ENCODE data around the gene IFITM1. TPM values are rescaled to one million over a fixed set of nuclear protein-coding genes. Genes with fewer than 3 reads are reported as not detected.

Gene IFITM1
- total and polyA plus RNA-seq, 3 experiments from 2014 or later, result 70.7 to 2,153 (median 75.9) TPM

DNA sequence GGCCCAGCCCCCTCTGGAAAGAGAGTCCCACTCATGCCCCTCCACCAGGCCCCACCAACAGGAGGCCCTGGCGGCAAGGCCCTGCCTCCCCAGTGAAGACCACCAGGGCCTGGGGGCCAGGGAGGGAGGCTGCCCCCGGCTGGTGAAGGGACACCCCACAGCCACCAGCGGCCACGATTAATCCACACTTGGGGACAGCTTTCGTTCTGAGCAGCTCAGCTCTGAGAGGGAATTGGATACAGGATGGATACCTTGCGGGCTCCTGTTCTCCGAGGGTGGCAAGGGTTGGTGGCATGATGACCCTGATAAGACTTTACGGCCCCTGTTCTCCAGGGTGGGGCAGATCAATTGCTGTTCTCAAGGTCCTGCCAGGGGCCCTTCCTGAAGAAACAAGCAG, 42.5 kb upstream of the IFITM1 start:
- H3K4me1 ChIP-seq (ENCODE audit: insufficient read depth, low read length), result peaks cover 22% of the 10 kb centered on the region
- peaks cover 30 to 43% (median 31%) of the 10 kb centered on the region in 3 donors for H3K4me1 Mint-ChIP-seq
- no peak overlapping the region for H3K4me3 Mint-ChIP-seq
- CTCF ChIA-PET, result interaction anchor here (1.1 to 2.6 kb wide), 2 partner anchors 9 to 20 kb away, joined by 7 to 13 read pairs; no protein-coding TSS in a partner anchor
- no peaks in the 10 kb centered on the region for H3K36me3 ChIP-seq (ENCODE audit: insufficient read depth, low read length)
- no peaks in the 10 kb centered on the region for H3K27me3 ChIP-seq (ENCODE audit: insufficient read depth, low read length, poor library complexity, severe bottlenecking)
- POLR2A ChIA-PET, result interaction anchor here (0.6 to 1.7 kb wide), 3 partner anchors 9 to 18 kb away, joined by 4 to 8 read pairs (median 5); partner anchors contain the start of gene PGGHG
- DNase-seq, result no peak
- H3K4me3 ChIP-seq (ENCODE audit: low read length), result no peak overlapping the region
- H3K27me3 Mint-ChIP-seq, result peaks cover 0 to 2% of the 10 kb centered on the region in 2 donors
- no peak overlapping the region for H3K27ac ChIP-seq (ENCODE audit: low read depth, low read length)
- H3K36me3 Mint-ChIP-seq, result peaks cover 0 to 4% (median under 1%) of the 10 kb centered on the region in 3 donors
- H3K9me3 Mint-ChIP-seq, result peaks cover 0 to 3% (median 0%) of the 10 kb centered on the region in 5 donors
- peak overlapping the region in 2 of 8 donors; percentile 51 to 83 for H3K27ac Mint-ChIP-seq
- H3K9me3 ChIP-seq (ENCODE audit: low read length), result no peaks in the 10 kb centered on the region

DNA sequence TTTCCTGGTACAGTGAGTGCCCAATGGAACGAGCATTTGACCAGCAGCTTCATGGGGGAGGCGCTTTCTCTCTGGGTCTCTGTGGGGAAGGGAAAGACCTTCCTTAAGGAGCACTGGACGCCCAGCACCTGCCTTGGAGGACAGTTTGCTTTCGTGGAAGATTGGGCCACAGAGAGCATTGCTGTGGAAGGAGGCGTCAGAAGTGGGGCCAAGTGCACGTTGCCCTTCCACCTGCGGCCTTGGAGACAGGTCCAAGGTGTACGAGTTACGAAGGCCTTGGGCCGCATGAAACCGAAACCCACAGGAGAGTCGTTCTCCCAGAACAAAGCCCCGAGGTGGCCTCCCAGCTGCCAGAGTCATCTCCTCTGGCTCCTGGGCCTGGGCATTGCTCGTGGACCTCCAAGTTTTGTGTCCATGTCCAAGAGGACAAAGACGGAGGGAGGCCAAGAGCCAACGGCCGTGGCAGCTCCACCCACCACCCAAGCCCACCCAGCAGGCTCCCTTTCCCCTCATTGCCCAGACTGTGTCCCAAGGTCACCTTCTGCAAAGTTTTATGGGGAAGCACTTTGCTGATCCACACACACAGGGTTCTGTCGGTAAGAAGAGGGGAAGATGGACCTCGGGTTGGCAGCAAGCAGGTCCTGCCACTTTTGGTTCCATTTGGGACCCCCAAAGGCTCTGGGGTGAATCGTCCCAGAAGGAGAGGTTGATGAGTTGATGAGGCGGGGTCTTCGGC, 41.5 kb upstream of the IFITM1 start:
- H3K27me3 ChIP-seq (ENCODE audit: insufficient read depth, low read length, poor library complexity, severe bottlenecking), result no peaks in the 10 kb centered on the region
- no peaks in the 10 kb centered on the region for H3K36me3 ChIP-seq (ENCODE audit: insufficient read depth, low read length)
- peaks cover 22% of the 10 kb centered on the region for H3K4me1 ChIP-seq (ENCODE audit: insufficient read depth, low read length)
- ChIA-PET POLR2A (interaction anchor here (0.6 to 1.7 kb wide), 3 partner anchors 8 to 17 kb away, joined by 4 to 8 read pairs (median 5); partner anchors contain the start of gene PGGHG), CTCF (interaction anchor here (1.0 to 2.6 kb wide), 3 partner anchors 8 to 22 kb away, joined by 3 to 13 read pairs (median 7); no protein-coding TSS in a partner anchor)
- H3K9me3 Mint-ChIP-seq, result peaks cover 0 to 4% (median 0%) of the 10 kb centered on the region in 5 donors
- peak overlapping the region in 2 of 8 donors; percentile 35 to 79 for H3K27ac Mint-ChIP-seq
- no peak overlapping the region for H3K4me3 Mint-ChIP-seq
- no peaks in the 10 kb centered on the region for H3K9me3 ChIP-seq (ENCODE audit: low read length)
- H3K27ac ChIP-seq (ENCODE audit: low read depth, low read length), result no peak overlapping the region
- H3K4me1 Mint-ChIP-seq, result peaks cover 26 to 40% (median 29%) of the 10 kb centered on the region in 3 donors
- peaks cover 0 to 2% of the 10 kb centered on the region in 2 donors for H3K27me3 Mint-ChIP-seq
- H3K4me3 ChIP-seq (ENCODE audit: low read length), result no peak overlapping the region
- no peak for DNase-seq
- peaks cover 3 to 7% (median 6%) of the 10 kb centered on the region in 3 donors for H3K36me3 Mint-ChIP-seq

DNA sequence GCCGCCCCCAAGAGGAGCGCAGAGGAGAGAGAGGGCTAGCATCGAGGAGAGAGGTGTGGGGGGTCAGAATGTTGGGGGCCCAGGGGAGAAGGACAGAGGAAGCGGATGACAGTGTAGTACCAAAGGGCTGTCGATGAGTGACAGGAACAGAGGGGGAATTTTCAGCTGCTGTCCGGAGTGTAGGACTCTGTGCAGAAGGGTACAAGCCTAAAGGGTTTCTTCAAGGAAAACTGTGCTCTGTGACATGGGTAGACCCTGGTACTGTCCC, 41.0 kb upstream of the IFITM1 start:
- Histone ChIP-seq H3K36me3 (ENCODE audit: insufficient read depth, low read length) (no peaks in the 10 kb centered on the region), H3K27ac (ENCODE audit: low read depth, low read length) (no peak overlapping the region), H3K4me3 (ENCODE audit: low read length) (no peak overlapping the region), H3K4me1 (ENCODE audit: insufficient read depth, low read length) (peaks cover 21% of the 10 kb centered on the region), H3K9me3 (ENCODE audit: low read length) (no peaks in the 10 kb centered on the region), H3K27me3 (ENCODE audit: insufficient read depth, low read length, poor library complexity, severe bottlenecking) (no peaks in the 10 kb centered on the region)
- Mint-ChIP-seq H3K27me3 (peaks cover 0 to 2% of the 10 kb centered on the region in 2 donors), H3K4me3 (no peak overlapping the region), H3K27ac (peak overlapping the region in 1 of 8 donors; percentile 25), H3K36me3 (peaks cover 3 to 7% (median 7%) of the 10 kb centered on the region in 3 donors), H3K9me3 (peaks cover 0 to 4% (median 0%) of the 10 kb centered on the region in 5 donors), H3K4me1 (peaks cover 25 to 40% (median 32%) of the 10 kb centered on the region in 3 donors)
- ChIA-PET POLR2A (no interaction called here), CTCF (interaction anchor here (1.0 kb wide), 1 partner anchor 11 kb away, joined by 3 read pairs; no protein-coding TSS in a partner anchor)
- DNase-seq, result no peak

DNA sequence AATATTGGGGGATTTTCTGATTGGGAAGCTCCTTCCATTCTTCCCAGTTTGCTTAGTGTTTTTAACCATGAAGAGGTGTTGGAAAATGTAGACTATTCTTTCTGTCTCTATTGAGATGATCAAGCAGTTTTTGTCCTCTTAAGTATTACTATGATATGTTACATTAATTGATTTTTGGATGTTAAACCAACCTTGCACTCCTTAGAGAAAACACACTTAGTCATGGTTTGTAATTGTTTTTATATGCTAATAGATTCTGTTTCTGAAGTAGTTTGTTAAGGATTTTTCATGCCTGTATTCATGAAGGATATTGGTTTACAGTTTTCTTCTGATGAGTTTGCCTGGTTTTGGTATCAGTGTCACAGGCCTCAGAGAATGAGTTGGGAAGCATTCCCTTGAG, 37.6 kb upstream of the IFITM1 start:
- no peak overlapping the region for H3K27ac ChIP-seq (ENCODE audit: low read depth, low read length)
- no peaks in the 10 kb centered on the region for H3K9me3 ChIP-seq (ENCODE audit: low read length)
- ChIA-PET POLR2A (interaction anchor here (1.1 kb wide), 1 partner anchor 11 kb away, joined by 4 read pairs; no protein-coding TSS in a partner anchor), CTCF (interaction anchor here (1.3 to 2.3 kb wide), 2 partner anchors 25 to 53 kb away, joined by 4 to 9 read pairs; no protein-coding TSS in a partner anchor)
- no peak for DNase-seq
- peaks cover 30% of the 10 kb centered on the region for H3K4me1 ChIP-seq (ENCODE audit: insufficient read depth, low read length)
- Mint-ChIP-seq H3K36me3 (peaks cover 3 to 9% (median 7%) of the 10 kb centered on the region in 3 donors), H3K4me1 (peaks cover 19 to 33% (median 25%) of the 10 kb centered on the region in 3 donors), H3K4me3 (peak overlapping the region in 1 of 7 donors; percentile 70), H3K9me3 (peaks cover 0 to 4% (median 2%) of the 10 kb centered on the region in 5 donors), H3K27ac (peak overlapping the region in 3 of 8 donors; percentile 29 to 37 (median 32)), H3K27me3 (no peaks in the 10 kb centered on the region)
- no peaks in the 10 kb centered on the region for H3K36me3 ChIP-seq (ENCODE audit: insufficient read depth, low read length)
- H3K4me3 ChIP-seq (ENCODE audit: low read length), result no peak overlapping the region
- H3K27me3 ChIP-seq (ENCODE audit: insufficient read depth, low read length, poor library complexity, severe bottlenecking), result no peaks in the 10 kb centered on the region

DNA sequence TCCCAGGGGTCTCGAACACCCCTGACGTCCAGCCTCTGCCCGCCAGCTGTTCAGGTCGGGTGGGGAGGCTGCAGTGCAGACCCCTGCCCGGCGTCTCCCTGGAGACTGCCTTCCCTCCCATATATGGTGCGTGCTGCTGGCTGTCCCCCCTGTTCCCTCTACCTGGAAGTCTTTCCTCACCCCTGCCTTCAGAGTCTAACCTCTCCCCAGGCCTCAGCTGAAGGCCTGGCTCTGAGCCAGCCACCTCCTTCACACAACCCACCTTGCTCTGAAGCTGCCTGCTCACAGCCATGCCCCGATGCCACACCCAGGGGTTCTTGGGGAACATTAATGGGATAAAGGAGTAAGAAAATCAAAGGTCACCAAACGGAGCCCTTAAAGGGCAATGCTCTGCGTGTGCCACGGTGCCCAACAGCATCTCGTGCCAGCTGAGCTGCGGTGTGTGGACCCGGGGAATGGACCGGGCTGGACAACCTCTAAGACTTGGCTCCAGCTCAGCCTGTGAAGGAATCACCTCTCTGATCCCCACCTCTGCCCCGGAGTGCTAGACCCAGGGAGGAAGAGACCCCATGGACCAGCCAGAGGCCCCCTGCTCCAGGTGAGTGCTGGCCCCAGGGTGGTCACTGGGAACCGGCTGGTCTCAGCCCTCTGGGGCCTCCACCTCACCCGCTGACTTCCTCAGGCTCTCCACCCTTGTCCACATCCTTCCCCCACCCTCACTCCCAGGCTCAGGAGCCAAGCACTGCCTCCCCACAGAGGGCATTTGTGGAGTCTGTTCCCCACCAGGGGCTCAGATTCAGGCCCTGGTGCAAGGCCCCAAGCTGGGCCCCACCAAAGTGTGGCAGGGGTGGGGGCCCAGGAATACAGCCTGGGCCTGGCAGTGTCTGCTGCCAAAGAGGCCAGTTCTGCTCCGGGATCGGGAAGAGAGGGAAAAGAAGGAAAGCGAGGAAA, 35.6 kb upstream of the IFITM1 start, which contains the start of gene NLRP6:
NLRP6 (plus strand) TSS at position 407 of the 951 bp plus-strand sequence; CDS start at position 570, 163 bp downstream.
- Histone ChIP-seq H3K4me1 (ENCODE audit: insufficient read depth, low read length) (peaks cover 47% of the 10 kb centered on the region), H3K27ac (ENCODE audit: low read depth, low read length) (no peak within 1 kb of the TSS), H3K4me3 (ENCODE audit: low read length) (peak within 1 kb of the TSS; percentile 50), H3K9me3 (ENCODE audit: low read length) (no peaks in the 10 kb centered on the region), H3K27me3 (ENCODE audit: insufficient read depth, low read length, poor library complexity, severe bottlenecking) (no peaks in the 10 kb centered on the region), H3K36me3 (ENCODE audit: insufficient read depth, low read length) (no peaks in the 10 kb centered on the region)
- CTCF ChIA-PET, result interaction anchor here (1.3 to 7.0 kb wide), 5 partner anchors 11 to 84 kb away, joined by 3 to 58 read pairs (median 7); no protein-coding TSS in a partner anchor
- DNase-seq, result peak in 1 of 5 donors; percentile 15
- Mint-ChIP-seq H3K9me3 (peaks cover 0 to 4% (median 2%) of the 10 kb centered on the region in 5 donors), H3K27me3 (no peaks in the 10 kb centered on the region), H3K27ac (peak within 1 kb of the TSS; percentile 35 to 91 (median 75)), H3K36me3 (peaks cover 6 to 23% (median 12%) of the 10 kb centered on the region in 3 donors), H3K4me1 (peaks cover 36 to 48% (median 44%) of the 10 kb centered on the region in 3 donors), H3K4me3 (peak within 1 kb of the TSS; percentile 60 to 87 (median 80))
- POLR2A ChIA-PET, result interaction anchor here (0.8 to 4.6 kb wide), 6 partner anchors 9 to 71 kb away, joined by 4 to 71 read pairs (median 12); partner anchors contain the start of genes BET1L and RIC8A

DNA sequence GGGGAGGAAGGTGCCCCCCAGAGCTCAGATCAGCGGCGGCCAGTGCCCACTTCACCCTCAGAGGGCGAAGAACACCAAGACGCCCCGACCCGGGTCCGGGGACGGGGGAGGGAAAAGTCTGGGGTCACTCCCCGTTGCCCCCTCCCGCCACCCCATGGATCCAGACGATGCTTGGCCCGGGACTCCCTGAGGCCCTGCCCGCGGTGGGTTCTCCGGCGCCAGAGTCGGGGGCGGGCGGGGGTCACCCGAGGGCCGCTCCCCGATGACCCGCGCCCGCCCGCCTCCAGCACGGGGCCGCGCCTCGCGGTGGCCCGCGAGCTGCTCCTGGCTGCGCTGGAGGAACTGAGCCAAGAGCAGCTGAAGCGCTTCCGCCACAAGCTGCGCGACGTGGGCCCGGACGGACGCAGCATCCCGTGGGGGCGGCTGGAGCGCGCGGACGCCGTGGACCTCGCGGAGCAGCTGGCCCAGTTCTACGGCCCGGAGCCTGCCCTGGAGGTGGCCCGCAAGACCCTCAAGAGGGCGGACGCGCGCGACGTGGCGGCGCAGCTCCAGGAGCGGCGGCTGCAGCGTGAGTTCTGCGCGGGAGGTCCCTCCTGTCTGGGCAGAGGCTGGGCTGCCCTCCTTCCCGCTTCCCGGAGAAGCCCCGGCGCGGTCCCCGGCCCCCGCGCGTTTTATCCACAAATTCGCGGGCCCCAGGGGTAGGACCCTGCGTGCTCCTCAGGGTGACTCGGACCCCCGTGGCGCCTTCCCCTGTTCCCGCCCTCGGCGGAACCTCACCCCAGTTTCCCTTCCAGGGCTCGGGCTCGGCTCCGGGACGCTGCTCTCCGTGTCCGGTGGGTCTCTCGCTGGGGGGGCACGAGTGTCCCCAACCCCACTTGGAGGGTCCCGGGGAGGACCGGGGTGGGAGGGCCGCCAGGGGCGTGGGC, 34.5 kb upstream of the IFITM1 start:
- peaks cover 47% of the 10 kb centered on the region for H3K4me1 ChIP-seq (ENCODE audit: insufficient read depth, low read length)
- no peak overlapping the region for H3K27ac ChIP-seq (ENCODE audit: low read depth, low read length)
- Mint-ChIP-seq H3K4me3 (peak overlapping the region; percentile 51 to 87 (median 80)), H3K9me3 (peaks cover 0 to 4% (median 2%) of the 10 kb centered on the region in 5 donors), H3K4me1 (peaks cover 42 to 56% (median 50%) of the 10 kb centered on the region in 3 donors), H3K27ac (peak overlapping the region in 6 of 8 donors; percentile 48 to 91 (median 80)), H3K27me3 (no peaks in the 10 kb centered on the region), H3K36me3 (peaks cover 6 to 28% (median 12%) of the 10 kb centered on the region in 3 donors)
- ChIA-PET POLR2A (interaction anchor here (0.5 to 4.6 kb wide), 9 partner anchors 8 to 126 kb away, joined by 3 to 71 read pairs (median 11); partner anchors contain the start of genes BET1L, PSMD13 and RIC8A), CTCF (interaction anchor here (0.8 to 7.0 kb wide), 12 partner anchors 8 to 137 kb away, joined by 3 to 58 read pairs (median 7); partner anchors contain the start of genes PGGHG and PSMD13)
- peak overlapping the region; percentile 50 for H3K4me3 ChIP-seq (ENCODE audit: low read length)
- no peaks in the 10 kb centered on the region for H3K27me3 ChIP-seq (ENCODE audit: insufficient read depth, low read length, poor library complexity, severe bottlenecking)
- DNase-seq, result peak in 1 of 5 donors; percentile 31
- H3K36me3 ChIP-seq (ENCODE audit: insufficient read depth, low read length), result no peaks in the 10 kb centered on the region
- H3K9me3 ChIP-seq (ENCODE audit: low read length), result no peaks in the 10 kb centered on the region
